ENCODE measurements around the gene RRAS.
A peak's percentile ranks its signal among the peaks of the same experiment; 100 is the strongest.

RRAS gene

GRCh38 chr19:49595819-49596404 is 44.0 kb downstream of the RRAS start:
- Histone ChIP-seq H3K9ac (ENCODE audit: low read depth, low read length) (no peak overlapping the region), H3K36me3 (ENCODE audit: insufficient read depth, low read depth, low read length) (peaks cover 62% of the 10 kb centered on the region), H3K27me3 (ENCODE audit: insufficient read depth, low read length) (no peaks in the 10 kb centered on the region), H3K27ac (ENCODE audit: low read length) (no peak overlapping the region), H3K4me1 (ENCODE audit: insufficient read depth, low read length) (peaks cover 5% of the 10 kb centered on the region; the same call in 1 of the 2 replicates), H3K9me3 (ENCODE audit: insufficient read depth, low read depth, low read length) (no peaks in the 10 kb centered on the region), H3K4me3 (ENCODE audit: low read length) (no peak overlapping the region)

- Histone ChIP-seq H3K4me1 (ENCODE audit: insufficient read depth, low read length) (peaks cover 5% of the 10 kb centered on the region; the same call in 1 of the 2 replicates), H3K9ac (ENCODE audit: low read depth, low read length) (no peak overlapping the region), H3K27me3 (ENCODE audit: insufficient read depth, low read length) (no peaks in the 10 kb centered on the region), H3K9me3 (ENCODE audit: insufficient read depth, low read depth, low read length) (no peaks in the 10 kb centered on the region), H3K36me3 (ENCODE audit: insufficient read depth, low read depth, low read length) (peaks cover 55% of the 10 kb centered on the region), H3K27ac (ENCODE audit: low read length) (no peak overlapping the region), H3K4me3 (ENCODE audit: low read length) (no peak overlapping the region)
These were observed 44.7 kb downstream of the RRAS start for GRCh38 chr19:49594993-49595818.

GRCh38 chr19:49594157-49594992 is 45.6 kb downstream of the RRAS start:
- Histone ChIP-seq H3K9ac (ENCODE audit: low read depth, low read length) (peak overlapping the region; percentile 28; the same call in 1 of the 2 replicates), H3K27ac (ENCODE audit: low read length) (no peak overlapping the region), H3K4me3 (ENCODE audit: low read length) (peak overlapping the region; percentile 34)

GRCh38 chr19:49593233-49594113 is 46.5 kb downstream of the RRAS start:
- Histone ChIP-seq H3K27me3 (ENCODE audit: insufficient read depth, low read length) (no peaks in the 10 kb centered on the region), H3K27ac (ENCODE audit: low read length) (peak overlapping the region; percentile 84), H3K4me1 (ENCODE audit: insufficient read depth, low read length) (peaks cover 5% of the 10 kb centered on the region; the same call in 1 of the 2 replicates), H3K4me3 (ENCODE audit: low read length) (peak overlapping the region; percentile 87), H3K9ac (ENCODE audit: low read depth, low read length) (peak overlapping the region; percentile 99; the same call in 1 of the 2 replicates), H3K9me3 (ENCODE audit: insufficient read depth, low read depth, low read length) (no peaks in the 10 kb centered on the region), H3K36me3 (ENCODE audit: insufficient read depth, low read depth, low read length) (peaks cover 38% of the 10 kb centered on the region)

More at GRCh38 chr19:49594157-49594992, 45.6 kb downstream of the RRAS start:
- no peaks in the 10 kb centered on the region for H3K9me3 ChIP-seq (ENCODE audit: insufficient read depth, low read depth, low read length)
- no peaks in the 10 kb centered on the region for H3K27me3 ChIP-seq (ENCODE audit: insufficient read depth, low read length)
- H3K4me1 ChIP-seq (ENCODE audit: insufficient read depth, low read length), result peaks cover 5% of the 10 kb centered on the region; the same call in 1 of the 2 replicates
- H3K36me3 ChIP-seq (ENCODE audit: insufficient read depth, low read depth, low read length), result peaks cover 47% of the 10 kb centered on the region

DNA sequence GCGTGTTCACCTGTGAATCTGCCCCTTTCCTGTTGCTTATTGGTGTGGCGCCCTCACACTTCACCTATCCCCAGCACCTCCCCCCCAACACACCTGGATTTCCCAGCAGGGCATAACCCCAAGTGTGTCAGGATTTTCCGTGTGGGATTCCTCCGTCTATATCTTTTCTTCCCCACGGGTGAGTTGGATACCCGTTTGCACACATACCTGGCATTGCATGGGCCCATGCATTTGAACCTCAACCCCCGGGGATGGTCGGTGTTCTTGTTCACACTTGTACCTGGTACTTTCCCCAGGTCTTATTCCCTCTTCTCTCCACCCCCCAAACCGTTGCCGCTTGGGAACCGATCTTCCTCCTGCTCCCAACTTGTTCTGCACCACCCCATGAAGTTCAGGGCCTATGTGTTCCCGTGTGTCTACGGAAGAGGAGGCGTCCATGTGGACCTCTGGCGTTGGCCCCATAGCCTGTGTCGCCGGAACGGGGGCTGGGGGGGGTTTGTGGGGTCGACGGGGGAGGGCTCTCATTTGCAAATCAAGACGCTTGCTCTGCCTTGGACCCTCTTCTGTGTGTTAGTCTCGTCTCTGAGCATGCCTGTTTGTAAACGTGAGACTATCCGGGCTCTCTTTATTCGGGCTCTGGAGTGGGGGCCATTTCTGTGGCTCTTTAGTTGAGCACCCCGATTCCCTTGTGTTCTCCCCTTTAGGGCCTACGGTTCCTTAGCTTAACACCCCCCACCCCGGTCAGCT is 47.3 kb downstream of the RRAS start:
- peak overlapping the region; percentile 87 for H3K4me3 ChIP-seq (ENCODE audit: low read length)
- peaks cover 5% of the 10 kb centered on the region; the same call in 1 of the 2 replicates for H3K4me1 ChIP-seq (ENCODE audit: insufficient read depth, low read length)
- H3K27ac ChIP-seq (ENCODE audit: low read length), result peak overlapping the region; percentile 84
- H3K9me3 ChIP-seq (ENCODE audit: insufficient read depth, low read depth, low read length), result no peaks in the 10 kb centered on the region
- peak overlapping the region; percentile 99; the same call in 1 of the 2 replicates for H3K9ac ChIP-seq (ENCODE audit: low read depth, low read length)
- peaks cover 33% of the 10 kb centered on the region for H3K36me3 ChIP-seq (ENCODE audit: insufficient read depth, low read depth, low read length)
- H3K27me3 ChIP-seq (ENCODE audit: insufficient read depth, low read length), result no peaks in the 10 kb centered on the region

DNA sequence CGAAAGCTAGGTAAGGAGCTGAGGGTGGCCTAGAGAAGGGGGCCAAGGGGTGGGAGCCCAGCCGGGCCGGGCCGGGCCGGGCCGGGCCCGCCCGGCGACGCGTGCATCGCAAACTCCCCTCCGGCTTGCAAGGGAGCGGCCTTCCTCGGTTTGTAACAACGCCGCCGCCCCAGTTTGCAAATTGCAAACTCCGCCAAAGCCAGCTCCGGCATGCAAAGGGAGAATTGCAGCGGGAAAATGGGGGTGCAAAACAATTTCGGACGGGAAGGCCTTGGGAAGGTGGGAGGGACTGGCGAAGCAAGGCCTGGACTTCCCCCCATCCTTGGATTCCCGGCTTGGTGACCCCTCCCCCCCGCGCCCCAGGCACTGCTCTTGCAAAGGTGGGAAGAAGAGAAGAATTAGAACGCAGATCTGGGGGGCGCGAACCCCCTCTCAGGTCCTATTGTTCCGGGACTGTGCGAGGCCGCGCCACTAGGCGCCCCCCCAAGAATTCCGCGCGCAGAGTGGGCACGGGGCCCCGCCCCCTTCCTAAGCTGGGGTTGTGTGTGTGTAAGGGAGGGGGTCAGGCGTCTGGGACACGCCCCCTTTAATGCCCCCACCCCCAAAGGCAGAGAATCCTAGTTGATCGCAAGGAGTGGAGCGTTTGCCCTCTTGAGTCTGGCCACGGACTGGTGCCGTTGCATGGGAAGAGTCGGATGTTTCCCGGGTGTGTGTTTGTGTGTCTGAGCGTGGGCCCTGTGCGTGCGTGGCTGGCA is 48.0 kb downstream of the RRAS start:
- no peaks in the 10 kb centered on the region for H3K9me3 ChIP-seq (ENCODE audit: insufficient read depth, low read depth, low read length)
- H3K36me3 ChIP-seq (ENCODE audit: insufficient read depth, low read depth, low read length), result peaks cover 26% of the 10 kb centered on the region
- H3K27me3 ChIP-seq (ENCODE audit: insufficient read depth, low read length), result no peaks in the 10 kb centered on the region
- H3K4me3 ChIP-seq (ENCODE audit: low read length), result peak overlapping the region; percentile 87
- peaks cover 5% of the 10 kb centered on the region; the same call in 1 of the 2 replicates for H3K4me1 ChIP-seq (ENCODE audit: insufficient read depth, low read length)
- H3K27ac ChIP-seq (ENCODE audit: low read length), result peak overlapping the region; percentile 84
- peak overlapping the region; percentile 99 for H3K9ac ChIP-seq (ENCODE audit: low read depth, low read length)

DNA sequence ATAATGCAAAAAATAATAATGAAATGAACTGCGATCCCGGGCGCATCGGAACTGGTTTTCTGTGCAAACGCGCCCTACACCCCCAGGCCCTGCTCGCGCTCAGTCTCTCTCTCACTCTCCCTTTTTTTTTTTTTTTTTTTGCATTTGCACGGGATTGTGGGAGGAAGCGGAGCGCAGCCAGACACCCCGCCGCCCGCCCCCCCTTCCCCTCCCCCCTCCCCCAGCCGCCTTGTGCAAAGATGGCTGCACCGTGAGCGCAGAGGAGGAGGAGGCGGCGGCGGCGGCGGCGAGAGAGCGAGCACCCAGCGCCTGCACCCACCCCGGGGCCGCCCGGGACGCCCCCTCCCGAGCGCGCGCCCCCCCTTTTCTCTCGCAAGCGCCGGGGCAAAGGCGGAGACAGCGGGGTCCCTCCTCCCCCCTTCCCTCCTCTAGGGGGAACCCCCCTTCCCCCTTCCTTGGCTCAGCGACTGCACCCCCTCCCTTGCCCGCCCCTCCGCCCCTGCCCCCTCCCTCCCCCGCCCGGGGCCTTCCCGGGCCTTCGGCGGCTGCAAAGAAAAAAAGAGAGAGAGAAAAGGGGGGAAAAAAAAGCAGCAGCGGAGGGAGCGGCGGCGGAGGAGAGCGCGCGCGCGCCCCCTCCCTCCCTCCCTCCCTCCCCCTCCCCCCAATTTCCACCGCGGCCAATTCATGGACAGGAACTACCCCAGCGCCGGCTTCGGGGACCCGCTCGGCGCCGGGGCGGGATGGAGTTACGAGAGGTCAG is 48.8 kb downstream of the RRAS start, which contains the start of gene PRR12:
TSS of gene PRR12 (plus strand) at position 212 of the 760 bp plus-strand sequence. CDS start at position 685, 473 bp downstream.
- Histone ChIP-seq H3K27me3 (ENCODE audit: insufficient read depth, low read length) (no peaks in the 10 kb centered on the region), H3K4me3 (ENCODE audit: low read length) (peak within 1 kb of the TSS; percentile 95), H3K36me3 (ENCODE audit: insufficient read depth, low read depth, low read length) (peaks cover 23% of the 10 kb centered on the region), H3K9me3 (ENCODE audit: insufficient read depth, low read depth, low read length) (no peaks in the 10 kb centered on the region), H3K4me1 (ENCODE audit: insufficient read depth, low read length) (peaks cover 5% of the 10 kb centered on the region; the same call in 1 of the 2 replicates), H3K9ac (ENCODE audit: low read depth, low read length) (peak within 1 kb of the TSS; percentile 99), H3K27ac (ENCODE audit: low read length) (peak within 1 kb of the TSS; percentile 96)

- Histone ChIP-seq H3K27ac (ENCODE audit: low read length) (peak overlapping the region; percentile 96), H3K27me3 (ENCODE audit: insufficient read depth, low read length) (no peaks in the 10 kb centered on the region), H3K4me1 (ENCODE audit: insufficient read depth, low read length) (peaks cover 5% of the 10 kb centered on the region; the same call in 1 of the 2 replicates), H3K36me3 (ENCODE audit: insufficient read depth, low read depth, low read length) (peaks cover 15% of the 10 kb centered on the region), H3K9ac (ENCODE audit: low read depth, low read length) (peak overlapping the region; percentile 99), H3K4me3 (ENCODE audit: low read length) (peak overlapping the region; percentile 95), H3K9me3 (ENCODE audit: insufficient read depth, low read depth, low read length) (no peaks in the 10 kb centered on the region)
These were observed 49.6 kb downstream of the RRAS start for GRCh38 chr19:49590071-49590970.

Measured in iPS-20b (cell line).